HepG2 (cell line): ENCODE data around the gene CLEC7A. TPM values are rescaled to one million over a fixed set of nuclear protein-coding genes. Genes with fewer than 3 reads are reported as not detected.

Source experiments
- CREM ChIP-seq, 2 experiments: sonication (generic) in 1 of 2; formaldehyde crosslinking in 1 of 2; IDR thresholded peaks; 2 replicates each; pipeline versions ENCODE4 v1.4.0 to v1.6.1; 2016 to 2020; ENCODE audit warnings: antibody characterized with exemption in 1 of 2, mild to moderate bottlenecking in 1 of 2, missing genetic modification reagents in 1 of 2
- ZNF549 ChIP-seq: sonication (generic); formaldehyde crosslinking; IDR thresholded peaks from 2 replicates; pipeline ENCODE4 v1.5.0; 2020; ENCODE audit warnings: missing genetic modification reagents
- polyA plus RNA-seq, 8 experiments: library from polyadenylated mRNA; depleted of rRNA in 3 of 8; stranded (reverse) in 7 of 8; unstranded in 1 of 8; fragments of >200 nt; fragmentation: Illumina TruSeq in 4 of 8; extraction: Trizol in 4 of 8; gene quantifications; 2 replicates each; pipeline versions ENCODE4 v1.2.1 to v1.2.3, GENCODE V29; 2011 to 2016; ENCODE audit warnings: low read depth in 4 of 8, missing spikeins in 1 of 8, mixed read lengths in 1 of 8; ENCODE audit not compliant: insufficient read depth in 1 of 8
- total RNA-seq, 5 experiments: library from RNA; depleted of rRNA; stranded (reverse); fragments of >200 nt; fragmentation: Illumina TruSeq; extraction: Trizol; gene quantifications; 2 replicates each; pipeline ENCODE4 v1.2.3, GENCODE V29; 2016; ENCODE audit warnings: low read depth in 1 of 5
- TF ChIP-seq, protein P1 (sequence below): sonication (generic); formaldehyde crosslinking; IDR thresholded peaks from 2 replicates; pipeline ENCODE4 v1.4.0; 2020; ENCODE audit warnings: missing genetic modification reagents
- TF ChIP-seq, protein P2 (sequence below): IDR thresholded peaks from 2 replicates; pipeline ENCODE4 v1.6.1; 2016; ENCODE audit warnings: missing biosample characterization, missing genetic modification reagents, low read depth

Gene CLEC7A
- total and polyA plus RNA-seq, 2 of the 13 experiments (the other 11 are each of a cell fraction or from before 2014, with no cell fraction given), result not detected

DNA sequence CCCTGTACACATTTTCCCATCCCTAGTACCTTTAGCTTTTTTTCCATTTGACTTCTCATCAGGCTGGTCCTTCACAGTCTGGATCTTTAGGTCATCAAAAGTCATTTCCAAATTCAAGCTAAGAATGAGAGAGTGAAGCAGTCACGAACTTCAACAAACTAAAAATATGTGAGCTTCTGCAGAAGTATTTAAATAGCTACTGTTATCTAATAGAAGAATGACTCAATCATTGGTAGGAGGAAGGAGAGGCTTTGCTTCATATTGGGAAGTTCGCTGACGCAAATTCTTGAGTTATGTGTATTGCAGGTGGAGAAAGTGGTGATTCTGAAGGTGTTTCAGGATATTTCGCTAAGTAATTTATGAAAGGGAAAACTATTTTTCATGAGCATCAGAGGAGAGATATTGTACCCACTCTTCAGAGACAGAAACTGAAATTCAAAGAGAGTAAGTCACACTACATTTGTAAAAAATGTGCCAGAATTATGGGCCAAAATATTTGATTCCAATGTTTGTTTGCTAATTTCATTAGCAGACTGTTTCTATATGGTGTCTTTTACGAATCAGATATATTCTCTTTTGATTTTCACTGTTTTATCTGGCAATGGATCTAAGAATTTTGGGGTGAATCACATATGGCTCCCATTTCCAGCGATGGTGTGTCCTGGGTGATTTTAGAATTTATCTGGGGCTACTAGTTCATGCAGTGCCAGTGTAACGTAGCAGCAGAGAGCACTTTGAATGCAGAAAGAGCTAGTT, 42.2 kb upstream of the CLEC7A start, which contains the start of gene OLR1 (continued):
- TF ChIP-seq, protein P1, sequence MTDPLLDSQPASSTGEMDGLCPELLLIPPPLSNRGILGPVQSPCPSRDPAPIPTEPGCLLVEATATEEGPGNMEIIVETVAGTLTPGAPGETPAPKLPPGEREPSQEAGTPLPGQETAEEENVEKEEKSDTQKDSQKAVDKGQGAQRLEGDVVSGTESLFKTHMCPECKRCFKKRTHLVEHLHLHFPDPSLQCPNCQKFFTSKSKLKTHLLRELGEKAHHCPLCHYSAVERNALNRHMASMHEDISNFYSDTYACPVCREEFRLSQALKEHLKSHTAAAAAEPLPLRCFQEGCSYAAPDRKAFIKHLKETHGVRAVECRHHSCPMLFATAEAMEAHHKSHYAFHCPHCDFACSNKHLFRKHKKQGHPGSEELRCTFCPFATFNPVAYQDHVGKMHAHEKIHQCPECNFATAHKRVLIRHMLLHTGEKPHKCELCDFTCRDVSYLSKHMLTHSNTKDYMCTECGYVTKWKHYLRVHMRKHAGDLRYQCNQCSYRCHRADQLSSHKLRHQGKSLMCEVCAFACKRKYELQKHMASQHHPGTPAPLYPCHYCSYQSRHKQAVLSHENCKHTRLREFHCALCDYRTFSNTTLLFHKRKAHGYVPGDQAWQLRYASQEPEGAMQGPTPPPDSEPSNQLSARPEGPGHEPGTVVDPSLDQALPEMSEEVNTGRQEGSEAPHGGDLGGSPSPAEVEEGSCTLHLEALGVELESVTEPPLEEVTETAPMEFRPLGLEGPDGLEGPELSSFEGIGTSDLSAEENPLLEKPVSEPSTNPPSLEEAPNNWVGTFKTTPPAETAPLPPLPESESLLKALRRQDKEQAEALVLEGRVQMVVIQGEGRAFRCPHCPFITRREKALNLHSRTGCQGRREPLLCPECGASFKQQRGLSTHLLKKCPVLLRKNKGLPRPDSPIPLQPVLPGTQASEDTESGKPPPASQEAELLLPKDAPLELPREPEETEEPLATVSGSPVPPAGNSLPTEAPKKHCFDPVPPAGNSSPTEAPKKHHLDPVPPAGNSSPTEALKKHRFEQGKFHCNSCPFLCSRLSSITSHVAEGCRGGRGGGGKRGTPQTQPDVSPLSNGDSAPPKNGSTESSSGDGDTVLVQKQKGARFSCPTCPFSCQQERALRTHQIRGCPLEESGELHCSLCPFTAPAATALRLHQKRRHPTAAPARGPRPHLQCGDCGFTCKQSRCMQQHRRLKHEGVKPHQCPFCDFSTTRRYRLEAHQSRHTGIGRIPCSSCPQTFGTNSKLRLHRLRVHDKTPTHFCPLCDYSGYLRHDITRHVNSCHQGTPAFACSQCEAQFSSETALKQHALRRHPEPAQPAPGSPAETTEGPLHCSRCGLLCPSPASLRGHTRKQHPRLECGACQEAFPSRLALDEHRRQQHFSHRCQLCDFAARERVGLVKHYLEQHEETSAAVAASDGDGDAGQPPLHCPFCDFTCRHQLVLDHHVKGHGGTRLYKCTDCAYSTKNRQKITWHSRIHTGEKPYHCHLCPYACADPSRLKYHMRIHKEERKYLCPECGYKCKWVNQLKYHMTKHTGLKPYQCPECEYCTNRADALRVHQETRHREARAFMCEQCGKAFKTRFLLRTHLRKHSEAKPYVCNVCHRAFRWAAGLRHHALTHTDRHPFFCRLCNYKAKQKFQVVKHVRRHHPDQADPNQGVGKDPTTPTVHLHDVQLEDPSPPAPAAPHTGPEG (CRISPR knock-in tag), result no peak
- TF ChIP-seq CREM (IDR thresholded peaks at IDR 0.05), result no peak
- no peak for TF ChIP-seq CREM (CRISPR knock-in tag; IDR thresholded peaks at IDR 0.05)
- TF ChIP-seq ZNF549 (CRISPR knock-in tag), result no peak
- TF ChIP-seq, protein P2, sequence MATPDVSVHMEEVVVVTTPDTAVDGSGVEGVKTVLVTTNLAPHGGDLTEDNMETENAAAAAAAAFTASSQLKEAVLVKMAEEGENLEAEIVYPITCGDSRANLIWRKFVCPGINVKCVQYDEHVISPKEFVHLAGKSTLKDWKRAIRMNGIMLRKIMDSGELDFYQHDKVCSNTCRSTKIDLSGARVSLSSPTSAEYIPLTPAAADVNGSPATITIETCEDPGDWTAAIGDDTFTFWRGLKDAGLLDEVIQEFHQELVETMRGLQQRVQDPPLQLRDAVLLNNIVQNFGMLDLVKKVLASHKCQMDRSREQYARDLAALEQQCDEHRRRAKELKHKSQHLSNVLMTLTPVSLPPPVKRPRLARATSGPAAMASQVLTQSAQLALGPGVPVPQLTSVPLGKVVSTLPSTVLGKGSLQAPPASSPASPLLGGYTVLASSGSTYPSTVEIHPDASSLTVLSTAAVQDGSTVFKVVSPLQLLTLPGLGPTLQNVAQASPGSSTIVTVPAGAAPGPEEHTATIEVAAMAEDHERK (CRISPR knock-in tag), result no peak
